Breast epithelium (tissue), 4 donors: ENCODE measurements around the gene OXT. TPM values are rescaled to one million over a fixed set of nuclear protein-coding genes. Genes with fewer than 3 reads are reported as not detected.

Experiments
- DNase-seq, 2 donors: peaks; one replicate each; pipeline ENCODE4 v3.0.0-alpha.2; 2019; ENCODE audit warnings: low spot score in 2 of 2
- H3K27ac ChIP-seq, 2 donors: fragments of 200-600 bp; sonication (generic) in 1 of 2; one replicate each; pipeline ENCODE4 v1.5.1; 2016 to 2019; ENCODE audit warnings: mild to moderate bottlenecking in 1 of 2
- H3K27me3 ChIP-seq, 2 donors: fragments of 200-600 bp; sonication (generic) in 1 of 2; one replicate each; pipeline versions ENCODE4 v1.5.1 to v1.6.0; 2017 to 2019; ENCODE audit warnings: control low read depth in 1 of 2, mild to moderate bottlenecking in 1 of 2
- H3K36me3 ChIP-seq: fragments of 200-600 bp; one replicate; pipeline ENCODE4 v1.5.1; 2019
- H3K4me1 ChIP-seq, 2 donors: fragments of 200-600 bp; sonication (generic); one replicate each; pipeline ENCODE4 v1.5.1; 2016 to 2019; ENCODE audit warnings: control low read depth in 1 of 2
- H3K4me3 ChIP-seq, 3 donors: fragments of 200-600 bp; sonication (generic); 1 replicate in 2 of 3; 2 replicates in 1 of 3; pipeline ENCODE4 v1.5.1; 2016 to 2019; ENCODE audit warnings: mild to moderate bottlenecking in 3 of 3, moderate library complexity in 2 of 3
- H3K9me3 ChIP-seq, 2 donors: fragments of 200-600 bp; sonication (generic) in 1 of 2; one replicate each; pipeline ENCODE4 v1.5.1; 2016 to 2019; ENCODE audit warnings: control low read depth in 1 of 2
- CTCF ChIP-seq, 3 donors: fragments of 450-650 bp; IDR thresholded peaks; one replicate each; pipeline ENCODE4 v1.5.1; 2016 to 2017; ENCODE audit warnings: antibody characterized with exemption in 3 of 3, mild to moderate bottlenecking in 3 of 3, moderate library complexity in 3 of 3
- POLR2A ChIP-seq: fragments of 450-650 bp; IDR thresholded peaks from one replicate; pipeline ENCODE4 v1.6.1; 2016; ENCODE audit warnings: antibody characterized with exemption, mild to moderate bottlenecking, moderate library complexity
- POLR2AphosphoS5 ChIP-seq, 3 donors: sonication (generic); formaldehyde crosslinking; IDR thresholded peaks; one replicate each; pipeline ENCODE4 v1.6.1; 2017; ENCODE audit warnings: antibody characterized with exemption in 3 of 3
- intact Hi-C: fragments of 100-400 bp; cut with DNase I; formaldehyde crosslinking; loops from one replicate; pipeline ENCODE4 v1.15.1; 2023; ENCODE audit warnings: low total_unique reads
- total RNA-seq, 3 donors: library from RNA; depleted of rRNA; stranded (reverse); fragments of >200 nt; gene quantifications; one replicate each; pipeline ENCODE4 v1.1.0, GENCODE V29; 2016

The OXT gene
- total RNA-seq, 3 donors from 2014 or later, result 4.5 TPM; not detected in 2

- peak within 1 kb of the TSS; percentile 93 to 94 for H3K27ac ChIP-seq
- H3K27me3 ChIP-seq, result no peaks in the 10 kb centered on the region
- H3K4me1 ChIP-seq, result peaks cover 4 to 5% of the 10 kb centered on the region in 2 donors
- TF ChIP-seq CTCF (IDR thresholded peaks at IDR 0.05) (no peak), POLR2AphosphoS5 (IDR thresholded peaks at IDR 0.05) (peak; percentile 60 to 74 (median 74)), POLR2A (peak; percentile 25)
- H3K4me3 ChIP-seq, result peak within 1 kb of the TSS; percentile 82 to 91 (median 88)
- no peaks in the 10 kb centered on the region for H3K36me3 ChIP-seq
- H3K9me3 ChIP-seq, result no peaks in the 10 kb centered on the region
- DNase-seq, result peak; percentile 77 to 85
- intact Hi-C loops, result loop anchor here (5.0 kb wide), 1 partner anchor 71 kb away; no protein-coding TSS in a partner anchor
Measured at GRCh38 chr20:3045816-3046676, 25.4 kb upstream of the OXT start, which contains the start of gene MRPS26. Gene MRPS26, plus strand, starts transcription at chr20:3046052. Its CDS starts 17 bp downstream, at chr20:3046069.

GRCh38 chr20:3046677-3047462 is 24.6 kb upstream of the OXT start:
- Histone ChIP-seq H3K36me3 (no peaks in the 10 kb centered on the region), H3K27ac (peak overlapping the region; percentile 93 to 94), H3K27me3 (no peaks in the 10 kb centered on the region), H3K4me1 (peaks cover 4 to 5% of the 10 kb centered on the region in 2 donors), H3K4me3 (peak overlapping the region; percentile 82 to 91 (median 88)), H3K9me3 (no peaks in the 10 kb centered on the region)
- intact Hi-C loops, result loop anchor here (5.0 kb wide), 1 partner anchor 70 kb away; no protein-coding TSS in a partner anchor
- TF ChIP-seq POLR2AphosphoS5 (IDR thresholded peaks at IDR 0.05) (no peak), POLR2A (no peak), CTCF (IDR thresholded peaks at IDR 0.05) (no peak)
- DNase-seq, result no peak

GRCh38 chr20:3047486-3048419 is 23.7 kb upstream of the OXT start:
- DNase-seq, result no peak
- Histone ChIP-seq H3K4me3 (no peak overlapping the region), H3K27ac (no peak overlapping the region), H3K27me3 (no peaks in the 10 kb centered on the region), H3K9me3 (no peaks in the 10 kb centered on the region), H3K4me1 (peaks cover 4 to 5% of the 10 kb centered on the region in 2 donors), H3K36me3 (no peaks in the 10 kb centered on the region)
- TF ChIP-seq CTCF (IDR thresholded peaks at IDR 0.05), result no peak
- TF ChIP-seq POLR2A, result no peak
- no peak for TF ChIP-seq POLR2AphosphoS5 (IDR thresholded peaks at IDR 0.05)
- intact Hi-C loops, result loop anchor here (5.0 kb wide), 1 partner anchor 70 kb away; no protein-coding TSS in a partner anchor

- TF ChIP-seq POLR2AphosphoS5 (IDR thresholded peaks at IDR 0.05) (no peak), CTCF (IDR thresholded peaks at IDR 0.05) (no peak), POLR2A (no peak)
- Histone ChIP-seq H3K36me3 (no peaks in the 10 kb centered on the region), H3K9me3 (no peaks in the 10 kb centered on the region), H3K27me3 (no peaks in the 10 kb centered on the region), H3K4me1 (peaks cover 4 to 5% of the 10 kb centered on the region in 2 donors), H3K4me3 (no peak overlapping the region), H3K27ac (no peak overlapping the region)
- intact Hi-C loops, result no loop called here
- no peak for DNase-seq
Measured at GRCh38 chr20:3051385-3052019, 19.9 kb upstream of the OXT start.
